HepG2 (cell line): Measurements from ENCODE around the gene NFS1. TPM values are rescaled to one million over a fixed set of nuclear protein-coding genes. Genes with fewer than 3 reads are reported as not detected.

Experiments
- ATAC-seq: fragments of 200-7000 bp; cut with Tn5 transposase; 3 replicates; pipeline ENCODE4 v1.9.1; 2020; ENCODE audit warnings: mild to moderate bottlenecking, moderate library complexity
- BruUV-seq: library from RNA; stranded (reverse); fragments of 400-500 nt; replicated peaks from 2 replicates; lab custom pipeline; 2021; lab: Mats Ljungman, UMichigan
- CTCF ChIA-PET: fragments of 300-600 bp; formaldehyde crosslinking; extraction: SDS; loops from one replicate; lab custom pipeline; 2021; ENCODE audit warnings: low total read pairs, inconsistent platforms, low intra/inter-chr PET ratio; lab: Yijun Ruan, JAX
- POLR2A ChIA-PET: fragments of 350-600 bp; sonication (Branson Sonifier 250); formaldehyde crosslinking; loops from one replicate; lab custom pipeline; 2020; ENCODE audit warnings: antibody characterized with exemption, inconsistent platforms; lab: Yijun Ruan, JAX
- DNase-seq: peaks from one replicate; pipeline ENCODE4 v3.0.0-alpha.2; 2015; ENCODE audit warnings: low spot score
- FAIRE-seq: peaks from 3 replicates; lab custom pipeline; 2011; peaks lifted over from hg19 to GRCh38; lab: Jason Lieb, UNC
- H2AFZ ChIP-seq: one replicate; pipeline ENCODE4 v1.6.1; 2011; ENCODE audit warnings: low read length, inconsistent platforms
- H3K27ac ChIP-seq: fragments of 300-600 bp; 3 replicates; pipeline ENCODE4 v1.8.0; 2011; ENCODE audit warnings: mixed run types, mild to moderate bottlenecking, mixed read lengths, low read length, inconsistent platforms; ENCODE audit not compliant: insufficient read depth; ENCODE audit errors: extremely low read length
- H3K27me3 ChIP-seq, 2 experiments: fragments of 200-600 bp in 1 of 2; 2 replicates in 1 of 2; 3 replicates in 1 of 2; pipeline versions ENCODE4 v1.6.0 to v1.8.0; 2011; ENCODE audit warnings: low read length in 2 of 2, mild to moderate bottlenecking in 2 of 2, moderate library complexity in 2 of 2, inconsistent platforms in 1 of 2; ENCODE audit not compliant: insufficient read depth in 2 of 2, control insufficient read depth in 1 of 2
- H3K36me3 ChIP-seq, 2 experiments: fragments of 200-600 bp in 1 of 2; replicated peaks in 1 of 2; 2 replicates in 1 of 2; 3 replicates in 1 of 2; pipeline versions ENCODE4 v1.5.1 to v1.8.0; 2011; ENCODE audit warnings: low read length in 2 of 2, inconsistent platforms in 1 of 2; ENCODE audit not compliant: insufficient read depth in 2 of 2, control insufficient read depth in 1 of 2
- H3K4me1 ChIP-seq: 2 replicates; pipeline ENCODE4 v1.5.1; 2012; ENCODE audit warnings: low read length, inconsistent platforms; ENCODE audit not compliant: insufficient read depth
- H3K4me2 ChIP-seq: 2 replicates; pipeline ENCODE4 v1.6.0; 2011; ENCODE audit warnings: low read depth, low read length, inconsistent platforms
- H3K4me3 ChIP-seq, 3 experiments: fragments of 200-600 bp in 1 of 3; sonication (generic), shearing (Covaris generic) in 1 of 3; replicated peaks in 1 of 3; 2 replicates each; pipeline ENCODE4 v1.5.1; 2011 to 2016; ENCODE audit warnings: low read length in 3 of 3, inconsistent platforms in 2 of 3, low read depth in 2 of 3, mild to moderate bottlenecking in 2 of 3, control low read depth in 1 of 3, mixed read lengths in 1 of 3; ENCODE audit not compliant: insufficient read depth in 1 of 3
- H3K79me2 ChIP-seq: one replicate; pipeline ENCODE4 v1.6.1; 2011; ENCODE audit warnings: low read length, inconsistent platforms; ENCODE audit not compliant: insufficient read depth
- H3K9ac ChIP-seq: 2 replicates; pipeline ENCODE4 v1.6.0; 2011; ENCODE audit warnings: mild to moderate bottlenecking, low read depth, low read length, inconsistent platforms; ENCODE audit not compliant: insufficient read depth
- H3K9me3 ChIP-seq: 2 replicates; pipeline ENCODE4 v1.5.1; 2012; ENCODE audit warnings: mild to moderate bottlenecking, low read length
- H4K20me1 ChIP-seq: 2 replicates; pipeline ENCODE4 v1.6.0; 2011; ENCODE audit warnings: inconsistent platforms, mild to moderate bottlenecking, low read length, moderate library complexity; ENCODE audit not compliant: insufficient read depth
- AGO2 ChIP-seq: fragments of 200-400 bp; formaldehyde crosslinking; optimal IDR thresholded peaks from 2 replicates; pipeline ENCODE3; 2017; ENCODE audit warnings: mild to moderate bottlenecking, low read depth, low read length, moderate library complexity
- GATAD1 ChIP-seq: IDR thresholded peaks from 2 replicates; pipeline ENCODE4 v1.6.1; 2016; ENCODE audit warnings: missing genetic modification reagents, missing compliant biosample characterization
- NFKB2 ChIP-seq: sonication (generic); formaldehyde crosslinking; IDR thresholded peaks from 2 replicates; pipeline ENCODE4 v1.4.0; 2020; ENCODE audit warnings: missing genetic modification reagents, borderline replicate concordance
- SIX1 ChIP-seq: sonication (generic); formaldehyde crosslinking; IDR thresholded peaks from 2 replicates; pipeline ENCODE4 v1.4.0; 2020; ENCODE audit warnings: missing genetic modification reagents, borderline replicate concordance
- ZNF317 ChIP-seq: sonication (generic); formaldehyde crosslinking; IDR thresholded peaks from 2 replicates; pipeline ENCODE4 v1.5.0; 2020; ENCODE audit warnings: mild to moderate bottlenecking, missing genetic modification reagents
- ZNF484 ChIP-seq: sonication (generic); formaldehyde crosslinking; IDR thresholded peaks from 2 replicates; pipeline ENCODE4 v1.5.1; 2020; ENCODE audit warnings: mild to moderate bottlenecking, low read depth, missing genetic modification reagents, borderline replicate concordance
- WGBS: methylation state at CpG from one replicate; pipeline ENCODE4 v1.1.6; 2017; ENCODE audit warnings: low lambda C conversion rate; 5-methylcytosine and 5-hydroxymethylcytosine counted together
- in situ Hi-C: cut with HindIII; loops from 2 replicates; pipeline ENCODE4 v1.10.0; 2017; ENCODE audit warnings: low pct_unique_long_range_greater_than_20kb; ENCODE audit not compliant: extremely low pct_ligation_motif_present
- intact Hi-C: fragments of 100-400 bp; cut with micrococcal nuclease; formaldehyde crosslinking; loops from one replicate; pipeline ENCODE4 v1.10.0; 2022; ENCODE audit not compliant: unreplicated experiment
- polyA plus RNA-seq, 8 experiments: library from polyadenylated mRNA; depleted of rRNA in 3 of 8; stranded (reverse) in 7 of 8; unstranded in 1 of 8; fragments of >200 nt; fragmentation: Illumina TruSeq in 4 of 8; extraction: Trizol in 4 of 8; gene quantifications; 2 replicates each; pipeline versions ENCODE4 v1.2.1 to v1.2.3, GENCODE V29; 2011 to 2016; ENCODE audit warnings: low read depth in 4 of 8, missing spikeins in 1 of 8, mixed read lengths in 1 of 8; ENCODE audit not compliant: insufficient read depth in 1 of 8
- total RNA-seq, 5 experiments: library from RNA; depleted of rRNA; stranded (reverse); fragments of >200 nt; fragmentation: Illumina TruSeq; extraction: Trizol; gene quantifications; 2 replicates each; pipeline ENCODE4 v1.2.3, GENCODE V29; 2016; ENCODE audit warnings: low read depth in 1 of 5
- TF ChIP-seq, protein P1 (sequence below), 2 experiments: fragments of 450-650 bp in 1 of 2; sonication (generic) in 1 of 2; formaldehyde crosslinking; IDR thresholded peaks; 2 replicates each; pipeline versions ENCODE4 v1.5.0 to v1.8.0; 2020 to 2022; ENCODE audit warnings: mild to moderate bottlenecking in 1 of 2, missing genetic modification reagents in 1 of 2
- TF ChIP-seq, protein P2 (sequence below): fragments of 450-650 bp; IDR thresholded peaks from 2 replicates; pipeline ENCODE4 v1.6.1; 2017; ENCODE audit warnings: mild to moderate bottlenecking

The NFS1 gene
- total and polyA plus RNA-seq, 2 of the 13 experiments (the other 11 are each of a cell fraction or from before 2014, with no cell fraction given): 65.9 to 88.1 TPM

DNA sequence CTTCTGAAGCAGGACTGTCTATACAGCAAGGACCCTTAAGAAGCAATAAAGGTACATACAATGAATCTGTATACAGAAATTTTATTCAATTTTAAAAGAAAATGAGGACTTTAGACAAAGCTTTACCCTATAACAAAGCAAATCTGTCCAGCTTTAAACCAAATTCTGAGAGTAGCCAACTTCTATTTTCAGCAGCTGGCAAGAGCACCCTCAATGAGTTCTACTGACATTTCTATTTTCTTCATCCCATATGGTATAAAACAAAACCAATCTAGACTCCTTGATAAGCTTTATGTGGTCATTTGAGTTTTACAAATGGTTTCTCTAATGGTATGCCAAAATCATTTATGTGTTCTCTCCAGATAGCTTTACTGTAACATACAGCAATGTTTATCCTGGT, 47.2 kb downstream of the NFS1 start:
- POLR2A ChIA-PET: interaction anchor here (0.7 to 1.2 kb wide), 3 partner anchors 12 to 90 kb away, joined by 3 to 6 read pairs (median 4); partner anchors contain the start of gene RBM39
- Histone ChIP-seq H2AFZ (no peak overlapping the region), H3K9ac (no peak overlapping the region), H3K4me1 (peaks cover 6% of the 10 kb centered on the region; the same call in 1 of the 2 replicates), H3K79me2 (peaks cover 98% of the 10 kb centered on the region), H3K27me3 (no peaks in the 10 kb centered on the region), H3K9me3 (peaks cover 6% of the 10 kb centered on the region; the same call in 1 of the 2 replicates), H3K4me2 (no peak overlapping the region), H3K4me3 (no peak overlapping the region), H4K20me1 (peaks cover 79% of the 10 kb centered on the region), H3K36me3 (peaks cover 26 to 52% of the 10 kb centered on the region in 2 experiments), H3K27ac (no peak overlapping the region)
- ATAC-seq (no peak), FAIRE-seq (no peak), DNase-seq (no peak)
- in situ Hi-C loops: no loop called here
- CTCF ChIA-PET: no interaction called here
- BruUV-seq: no TSS peak
- TF ChIP-seq, protein P1, sequence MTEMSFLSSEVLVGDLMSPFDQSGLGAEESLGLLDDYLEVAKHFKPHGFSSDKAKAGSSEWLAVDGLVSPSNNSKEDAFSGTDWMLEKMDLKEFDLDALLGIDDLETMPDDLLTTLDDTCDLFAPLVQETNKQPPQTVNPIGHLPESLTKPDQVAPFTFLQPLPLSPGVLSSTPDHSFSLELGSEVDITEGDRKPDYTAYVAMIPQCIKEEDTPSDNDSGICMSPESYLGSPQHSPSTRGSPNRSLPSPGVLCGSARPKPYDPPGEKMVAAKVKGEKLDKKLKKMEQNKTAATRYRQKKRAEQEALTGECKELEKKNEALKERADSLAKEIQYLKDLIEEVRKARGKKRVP (CRISPR knock-in tag; IDR thresholded peaks at IDR 0.05): 0 out of 4 replicates have a peak, but pooled peaks of 1 of the 2 experiments have one; percentile 10
- no peak for TF ChIP-seq SIX1
- intact Hi-C loops: no loop called here

DNA sequence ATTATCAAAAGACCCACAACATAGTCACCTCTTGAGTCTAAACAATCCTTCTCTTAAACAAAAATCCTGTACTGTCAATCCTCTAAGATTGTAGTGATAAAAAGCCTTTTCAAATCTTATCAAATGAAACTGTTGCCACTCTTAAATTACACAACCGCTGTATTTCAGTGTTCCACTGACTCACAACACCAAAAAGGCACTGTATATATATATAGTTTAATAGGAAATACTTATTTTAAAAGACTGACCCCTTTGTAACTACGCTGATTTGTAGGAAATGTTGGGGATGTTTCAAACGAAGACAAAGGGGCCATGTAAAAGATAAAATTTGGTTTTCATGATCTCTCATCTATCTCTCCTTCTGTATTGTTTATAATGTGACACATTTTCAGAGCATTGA, 48.5 kb downstream of the NFS1 start:
- ATAC-seq: no peak
- in situ Hi-C loops: no loop called here
- CTCF ChIA-PET: no interaction called here
- Histone ChIP-seq H3K4me2 (no peak overlapping the region), H3K9ac (no peak overlapping the region)
- TF ChIP-seq GATAD1 (no peak), AGO2 (peak; percentile 54), ZNF317 (CRISPR knock-in tag) (no peak), NFKB2 (CRISPR knock-in tag) (no peak), ZNF484 (CRISPR knock-in tag) (no peak)
- TF ChIP-seq, protein P2, sequence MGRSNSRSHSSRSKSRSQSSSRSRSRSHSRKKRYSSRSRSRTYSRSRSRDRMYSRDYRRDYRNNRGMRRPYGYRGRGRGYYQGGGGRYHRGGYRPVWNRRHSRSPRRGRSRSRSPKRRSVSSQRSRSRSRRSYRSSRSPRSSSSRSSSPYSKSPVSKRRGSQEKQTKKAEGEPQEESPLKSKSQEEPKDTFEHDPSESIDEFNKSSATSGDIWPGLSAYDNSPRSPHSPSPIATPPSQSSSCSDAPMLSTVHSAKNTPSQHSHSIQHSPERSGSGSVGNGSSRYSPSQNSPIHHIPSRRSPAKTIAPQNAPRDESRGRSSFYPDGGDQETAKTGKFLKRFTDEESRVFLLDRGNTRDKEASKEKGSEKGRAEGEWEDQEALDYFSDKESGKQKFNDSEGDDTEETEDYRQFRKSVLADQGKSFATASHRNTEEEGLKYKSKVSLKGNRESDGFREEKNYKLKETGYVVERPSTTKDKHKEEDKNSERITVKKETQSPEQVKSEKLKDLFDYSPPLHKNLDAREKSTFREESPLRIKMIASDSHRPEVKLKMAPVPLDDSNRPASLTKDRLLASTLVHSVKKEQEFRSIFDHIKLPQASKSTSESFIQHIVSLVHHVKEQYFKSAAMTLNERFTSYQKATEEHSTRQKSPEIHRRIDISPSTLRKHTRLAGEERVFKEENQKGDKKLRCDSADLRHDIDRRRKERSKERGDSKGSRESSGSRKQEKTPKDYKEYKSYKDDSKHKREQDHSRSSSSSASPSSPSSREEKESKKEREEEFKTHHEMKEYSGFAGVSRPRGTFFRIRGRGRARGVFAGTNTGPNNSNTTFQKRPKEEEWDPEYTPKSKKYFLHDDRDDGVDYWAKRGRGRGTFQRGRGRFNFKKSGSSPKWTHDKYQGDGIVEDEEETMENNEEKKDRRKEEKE: no peak
- TF ChIP-seq, all 625 proteins: peak for 1
- Histone ChIP-seq H3K27ac (no peak overlapping the region), H3K9me3 (peaks cover 6% of the 10 kb centered on the region; the same call in 1 of the 2 replicates), H3K36me3 (peaks cover 26 to 47% of the 10 kb centered on the region in 2 experiments), H3K4me1 (peaks cover 6% of the 10 kb centered on the region; the same call in 1 of the 2 replicates), H3K79me2 (peaks cover 97% of the 10 kb centered on the region), H2AFZ (no peak overlapping the region), H3K4me3 (no peak overlapping the region), H4K20me1 (peaks cover 73% of the 10 kb centered on the region), H3K27me3 (no peaks in the 10 kb centered on the region)
- FAIRE-seq (no peak), DNase-seq (no peak)
- intact Hi-C loops: no loop called here
- 95% methylated on average over 3 of the region's 3 CpGs for WGBS
- BruUV-seq: no TSS peak
- POLR2A ChIA-PET: no interaction called here
